GM19193 (cell line): ENCODE results near the gene AKR1E2.

Experiments
- POLR2A ChIP-seq: IDR thresholded peaks from 4 replicates; pipeline ENCODE4 v1.6.1; 2011; ENCODE audit not compliant: insufficient read depth, insufficient read length; ENCODE audit errors: extremely low read depth

AKR1E2 gene

DNA sequence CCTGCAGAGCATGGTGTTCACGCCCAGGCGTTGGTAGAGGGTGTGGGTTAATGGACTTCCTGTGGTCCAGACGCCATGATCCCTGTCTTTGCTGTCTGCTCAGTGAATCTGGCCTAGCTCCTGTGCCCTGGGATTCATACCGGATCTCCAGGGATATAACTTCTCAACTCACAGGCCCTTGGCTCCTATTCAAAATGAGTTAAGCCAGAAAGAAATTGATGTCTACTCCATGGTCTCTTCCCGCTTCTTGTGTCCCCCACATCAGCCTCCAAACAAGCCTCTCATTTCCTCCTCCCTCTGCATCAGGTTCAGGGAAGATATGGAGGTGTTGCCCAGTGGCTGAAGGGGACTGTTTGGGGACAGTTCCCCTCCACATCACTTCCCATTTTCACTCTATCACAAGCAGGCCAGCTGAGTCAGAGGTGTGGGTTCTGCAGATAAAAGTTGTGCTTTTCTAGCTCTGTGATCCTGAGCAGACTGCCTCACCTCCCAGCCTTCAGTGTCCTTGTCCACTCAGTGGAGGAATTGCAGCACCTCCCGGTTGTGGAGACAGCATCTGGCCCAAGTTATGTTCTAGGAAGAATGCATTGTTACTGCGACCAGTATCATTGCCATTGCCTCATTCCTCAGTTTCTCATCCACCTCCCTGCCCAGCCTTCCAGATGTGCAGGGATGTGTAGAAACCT lies 22.5 kb downstream of the AKR1E2 start:
- no peak for TF ChIP-seq POLR2A

DNA sequence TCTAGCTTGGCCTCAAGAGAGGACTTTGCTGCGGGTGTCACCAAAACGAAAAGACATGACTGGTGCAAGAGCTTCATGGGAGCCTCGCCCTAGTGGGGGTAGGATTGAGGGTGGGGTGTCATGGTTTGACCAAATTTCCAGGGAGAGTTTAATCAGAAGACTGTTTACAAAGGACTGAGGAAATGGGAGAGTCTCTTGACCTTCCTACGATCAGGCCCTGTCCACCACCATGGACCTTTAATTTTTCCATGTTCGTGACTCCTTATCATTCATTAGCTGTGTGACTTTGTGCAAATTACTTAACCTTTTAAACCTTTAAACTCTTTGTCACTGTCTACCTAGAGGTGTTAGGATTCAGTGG lies 23.0 kb downstream of the AKR1E2 start:
- TF ChIP-seq POLR2A, result no peak

DNA sequence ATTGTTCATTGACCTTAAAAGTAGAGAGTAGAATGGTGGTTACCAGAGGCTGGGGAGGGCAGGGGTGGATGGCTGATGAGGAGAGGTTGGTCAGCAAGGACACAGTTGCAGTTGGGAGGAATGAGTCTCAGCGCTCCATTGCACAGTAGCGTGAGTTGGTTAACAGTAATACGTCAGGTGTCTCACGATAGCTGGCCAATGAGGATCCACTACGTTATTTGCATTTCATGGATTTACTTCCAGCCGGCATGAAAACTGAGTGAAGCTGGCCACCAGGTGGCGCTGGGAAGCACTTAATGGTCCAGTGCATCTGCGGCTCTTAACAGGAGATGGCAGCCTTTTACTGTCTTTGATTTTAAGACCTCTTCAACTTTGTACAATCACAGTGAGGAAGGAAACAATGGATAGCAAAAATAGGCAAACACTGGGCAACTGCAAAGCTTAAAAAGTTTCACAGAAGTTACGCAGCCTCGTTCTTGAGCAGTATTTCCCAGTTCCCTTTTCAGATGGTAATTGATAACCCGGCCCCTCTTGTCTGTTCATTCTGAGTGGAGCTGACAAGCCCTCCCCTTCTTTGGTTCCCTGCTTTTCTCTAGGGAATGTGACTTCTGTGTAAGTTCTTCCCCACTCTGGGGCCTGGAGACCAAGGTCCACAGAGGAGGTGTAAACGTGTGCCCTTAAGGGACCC lies 23.7 kb downstream of the AKR1E2 start:
- no peak for TF ChIP-seq POLR2A

DNA sequence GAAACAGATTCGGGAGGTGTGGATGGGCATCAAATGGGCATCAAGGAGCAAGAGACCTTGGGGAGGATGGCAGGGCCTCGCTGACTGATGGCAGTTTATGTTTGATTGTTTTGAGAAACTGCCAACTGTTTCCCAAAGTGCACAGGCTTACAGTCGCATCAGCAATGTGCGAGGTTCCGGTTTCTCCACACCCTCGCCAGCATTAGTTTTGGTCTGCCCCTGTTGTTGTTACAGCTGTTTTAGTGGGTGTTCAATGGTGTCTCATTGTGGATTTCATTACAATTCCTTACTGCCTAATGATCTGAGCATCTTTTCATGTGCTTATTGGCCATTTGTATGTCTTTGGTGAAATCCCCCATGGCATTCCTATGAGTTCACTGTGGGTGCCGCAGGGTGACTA lies 24.4 kb downstream of the AKR1E2 start:
- no peak for TF ChIP-seq POLR2A

DNA sequence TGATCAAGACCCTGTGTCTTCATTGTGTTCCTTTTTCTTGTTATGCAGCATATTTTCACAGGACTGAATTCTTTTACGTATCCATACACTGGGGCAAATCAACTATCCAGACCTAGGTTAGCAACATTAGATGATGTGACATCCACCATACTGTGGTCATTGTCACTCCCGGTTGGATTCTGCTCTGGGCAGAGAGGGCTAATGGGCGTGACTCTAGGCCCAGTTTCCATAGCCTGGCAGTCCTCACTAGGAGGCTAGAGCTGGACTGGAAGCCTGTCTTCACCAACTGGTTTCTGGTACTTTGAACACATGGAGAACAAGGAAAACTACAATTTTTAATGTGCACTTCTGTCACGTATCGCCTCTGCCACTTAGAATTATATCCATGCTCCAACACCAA lies 25.2 kb downstream of the AKR1E2 start:
- TF ChIP-seq POLR2A, result no peak

DNA sequence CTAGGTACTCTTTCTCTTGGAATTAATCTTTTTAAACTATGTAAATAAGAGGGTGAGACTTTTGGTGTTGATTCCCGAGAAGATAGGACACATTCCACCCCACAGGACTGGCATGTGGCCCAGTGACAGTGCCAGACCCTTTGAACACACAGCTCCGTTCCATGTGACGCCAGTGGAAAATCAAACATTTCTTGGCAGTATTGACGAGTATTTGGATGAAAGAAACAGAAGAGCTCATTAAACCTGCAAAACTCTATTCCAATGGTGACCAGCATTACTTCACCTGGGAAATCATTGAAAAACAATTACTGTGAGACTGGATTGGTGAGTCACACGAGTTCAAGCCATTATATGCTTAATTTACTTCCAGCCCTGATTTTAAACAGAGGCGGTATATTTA lies 25.8 kb downstream of the AKR1E2 start:
- no peak for TF ChIP-seq POLR2A

DNA sequence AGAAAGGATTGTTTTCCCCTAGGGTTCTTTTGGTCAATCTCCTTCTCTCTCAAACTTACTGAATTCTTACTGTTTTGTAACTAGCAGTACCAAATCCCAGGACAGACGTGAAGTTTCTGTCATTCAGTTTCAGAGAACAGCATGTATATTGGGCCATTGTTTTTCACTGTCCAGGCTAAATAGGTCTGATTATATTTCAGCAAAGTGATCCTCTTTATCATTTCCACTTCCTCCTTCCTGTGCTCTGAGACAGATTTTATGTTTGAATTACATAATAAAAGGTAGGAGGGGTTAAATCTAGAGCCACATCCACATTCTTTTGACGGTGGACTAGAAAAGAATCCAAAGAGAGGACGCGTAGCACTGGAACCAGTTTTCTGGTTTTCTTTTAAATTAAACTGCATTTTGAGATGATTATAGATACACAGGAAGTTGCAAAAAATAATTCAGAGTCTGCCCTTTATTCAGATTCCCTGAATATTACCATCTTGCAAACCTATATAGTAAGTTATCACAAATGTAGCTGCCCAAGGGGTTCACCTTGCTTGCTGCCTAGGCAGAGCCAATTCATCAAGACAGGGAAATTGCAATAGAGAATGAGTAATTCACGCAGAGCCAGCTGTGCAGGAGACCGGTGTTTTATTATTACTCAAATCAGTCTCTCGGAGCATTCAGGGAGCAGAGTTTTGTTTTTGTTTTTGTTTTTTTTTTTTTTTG lies 40.1 kb downstream of the AKR1E2 start:
- TF ChIP-seq POLR2A, result no peak

DNA sequence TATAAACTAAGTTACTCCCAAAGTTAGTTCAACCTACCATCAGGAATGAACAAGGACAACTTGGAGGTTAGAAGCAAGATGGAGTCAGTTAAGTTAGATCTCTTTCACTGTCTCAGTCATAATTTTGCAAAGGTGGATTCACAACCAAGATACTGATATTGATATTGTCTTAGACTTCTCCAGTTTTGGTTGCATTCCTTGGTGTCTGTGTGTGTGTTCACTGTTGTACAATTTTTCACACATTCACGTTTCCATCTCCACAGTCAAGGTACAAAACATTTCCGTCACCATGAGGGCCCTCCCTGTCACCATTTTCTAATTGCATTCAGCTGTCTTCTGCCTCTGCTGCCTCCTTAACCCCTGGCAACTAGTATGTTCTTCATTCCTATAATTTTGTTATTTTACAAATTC lies 41.1 kb downstream of the AKR1E2 start:
- TF ChIP-seq POLR2A, result no peak

DNA sequence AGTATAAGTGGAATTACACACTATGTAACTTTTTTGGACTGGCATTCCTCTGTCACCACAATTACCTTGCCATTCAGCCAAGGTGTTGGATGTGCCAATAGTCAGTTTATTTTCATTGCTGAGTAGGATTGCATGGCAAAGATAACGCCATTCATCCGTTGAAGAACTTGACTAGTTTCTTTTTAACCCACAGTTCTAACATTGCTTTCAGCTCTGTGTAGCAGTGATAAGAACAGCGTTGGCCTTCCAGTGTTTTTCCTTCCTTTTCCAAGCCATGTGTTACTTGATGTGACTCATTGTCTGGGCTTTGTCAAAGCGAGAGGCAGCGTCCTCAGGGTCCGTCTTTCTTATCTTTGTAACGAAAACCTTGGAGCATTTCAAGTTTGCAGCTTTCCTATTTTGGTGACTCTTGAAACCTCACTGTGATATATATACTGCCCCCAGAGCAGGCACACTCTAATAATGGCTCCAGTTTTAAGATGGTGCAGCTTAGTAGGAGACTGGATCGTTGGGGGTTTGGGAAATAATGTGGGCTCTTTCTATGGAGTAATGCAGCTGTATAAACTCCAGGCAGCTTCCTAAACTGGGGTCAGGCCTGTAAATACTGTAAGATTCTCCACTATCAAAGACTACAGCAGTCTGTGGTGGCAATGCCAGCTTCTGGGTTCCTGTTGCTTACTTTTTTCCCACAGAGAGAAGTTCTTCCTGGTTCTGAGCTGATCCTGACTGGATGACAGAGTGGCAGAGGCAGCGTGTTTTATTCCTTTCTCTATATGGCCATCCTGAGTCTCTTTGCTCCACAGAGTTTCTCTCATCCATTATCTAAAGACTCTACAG lies 41.7 kb downstream of the AKR1E2 start:
- no peak for TF ChIP-seq POLR2A

DNA sequence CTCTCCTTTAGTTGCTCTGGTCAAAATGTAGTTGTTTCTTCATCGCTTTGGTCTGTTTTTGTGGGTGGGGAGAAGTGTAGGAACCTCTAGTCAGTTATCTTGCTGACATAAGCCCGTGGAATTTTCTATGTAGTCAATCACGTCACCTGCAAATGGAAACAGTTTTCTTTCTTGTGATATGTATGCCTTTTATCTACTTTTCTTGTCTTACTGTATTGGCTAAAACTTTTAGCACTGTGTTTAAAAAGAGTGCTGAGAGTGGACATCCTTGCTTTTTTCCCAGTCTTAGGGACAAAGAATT lies 42.3 kb downstream of the AKR1E2 start:
- no peak for TF ChIP-seq POLR2A

DNA sequence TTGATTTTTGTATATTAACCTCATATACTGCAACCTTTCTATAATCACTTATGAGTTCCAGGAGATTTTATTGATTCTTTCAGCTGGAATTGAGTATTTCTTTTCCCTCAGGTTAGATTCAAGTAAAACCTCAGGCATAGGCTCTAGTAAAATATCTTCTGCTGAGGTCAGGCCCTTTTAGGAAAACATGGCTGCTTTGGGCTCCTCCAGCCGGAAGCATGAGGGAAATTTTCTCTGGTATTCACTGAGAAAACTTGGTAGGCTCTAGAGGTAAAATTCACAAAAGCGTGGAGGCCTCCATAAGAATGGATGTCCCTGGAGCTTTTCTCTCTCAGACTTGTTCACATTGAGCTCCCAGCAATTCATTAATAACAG lies 56.7 kb downstream of the AKR1E2 start:
- no peak for TF ChIP-seq POLR2A

DNA sequence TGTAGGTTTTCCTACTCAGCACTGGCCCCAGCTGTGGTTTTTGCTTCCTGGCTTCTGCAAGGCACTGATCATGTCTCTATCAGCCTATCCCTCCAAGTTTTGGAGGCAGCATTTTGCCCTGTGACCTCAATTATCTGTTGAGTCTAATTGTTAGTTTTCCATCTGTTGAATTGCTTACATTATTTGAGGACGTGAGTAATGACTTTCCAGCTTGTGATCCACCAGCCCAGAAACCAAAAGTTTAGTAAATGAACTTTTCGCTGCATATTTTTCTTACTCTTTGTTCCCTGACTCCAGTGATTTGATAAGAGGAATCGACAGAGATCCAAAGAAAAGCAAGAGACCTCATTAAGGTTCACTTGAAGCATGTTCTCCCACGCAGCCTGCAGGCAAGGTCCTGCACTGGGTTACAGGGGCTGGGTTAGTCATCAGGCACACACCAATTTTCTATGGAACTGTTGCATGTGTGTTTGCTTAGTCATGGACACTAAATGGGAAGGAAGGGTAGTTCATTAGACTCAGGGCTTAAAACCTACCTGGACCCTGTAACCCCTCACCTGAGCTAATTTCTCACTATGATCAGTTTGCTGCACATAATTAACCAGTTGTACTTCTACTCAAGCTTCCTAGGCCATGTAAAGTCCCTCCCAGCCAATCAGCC lies 57.2 kb downstream of the AKR1E2 start:
- TF ChIP-seq POLR2A, result no peak

DNA sequence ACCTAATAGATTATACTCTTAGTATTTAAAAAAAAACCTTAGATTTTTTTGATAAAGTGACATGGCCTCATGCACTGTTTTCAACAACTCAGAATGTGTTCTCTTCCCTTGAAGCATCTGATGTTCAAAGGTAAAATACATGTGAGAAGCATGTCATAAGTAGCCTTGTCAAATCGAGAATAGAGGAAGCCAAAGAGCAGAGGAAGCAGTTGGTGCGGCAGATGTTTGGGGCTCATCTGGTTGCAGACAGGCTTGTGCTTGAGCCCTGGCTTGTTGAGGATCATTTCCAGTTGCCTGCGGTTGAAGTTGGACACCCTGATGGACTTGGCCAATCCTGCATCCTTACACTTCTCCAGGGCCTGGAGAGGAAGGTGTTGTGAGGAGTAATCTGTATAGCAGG lies 59.2 kb downstream of the AKR1E2 start:
- TF ChIP-seq POLR2A, result no peak

DNA sequence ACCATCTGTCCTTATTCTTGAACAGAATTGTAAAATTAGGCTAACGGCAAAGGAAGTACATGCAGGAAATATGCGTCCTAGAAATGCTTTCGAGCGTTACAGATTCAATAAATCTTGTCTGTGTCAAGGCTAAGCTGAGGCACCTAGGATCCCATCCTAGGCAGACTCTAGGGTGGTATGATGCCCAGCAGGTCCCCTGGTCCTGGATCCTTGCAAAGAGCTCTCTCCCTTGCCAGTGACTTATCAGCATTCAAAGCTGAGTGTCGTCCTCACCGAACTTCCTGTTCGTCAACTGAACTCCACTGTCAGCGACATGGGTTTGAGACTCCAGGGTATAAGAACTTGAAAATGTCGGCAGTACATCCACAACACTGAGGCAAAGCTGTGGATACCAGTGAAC lies 61.5 kb downstream of the AKR1E2 start:
- TF ChIP-seq POLR2A, result no peak

DNA sequence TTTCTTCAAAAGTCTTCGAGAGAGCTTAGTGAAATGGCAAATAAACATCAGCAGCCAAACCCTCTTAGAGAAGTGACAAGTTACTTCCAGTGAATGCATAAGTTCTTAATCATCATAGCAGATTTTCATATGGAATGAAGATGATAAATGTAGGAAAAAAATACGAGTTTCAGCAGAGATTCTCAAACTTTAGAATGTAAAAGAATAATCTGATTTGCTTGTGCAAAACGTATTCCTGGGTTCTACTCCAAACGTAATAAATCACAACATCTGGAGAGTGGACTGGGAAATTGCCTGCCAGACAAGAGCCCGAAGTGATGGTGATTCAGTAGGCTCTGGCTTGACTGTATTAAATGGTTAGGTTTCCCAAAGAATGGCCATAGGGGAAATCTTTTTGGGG lies 62.2 kb downstream of the AKR1E2 start:
- TF ChIP-seq POLR2A, result no peak
